Smooth muscle cell (in vitro differentiated cells): ENCODE data around the gene ETNPPL. TPM values are rescaled to one million over a fixed set of nuclear protein-coding genes. Genes with fewer than 3 reads are reported as not detected.

Experiments
- DNase-seq: peaks from one replicate; lab custom pipeline; 2025; ENCODE audit not compliant: unreplicated experiment; lab: John Stamatoyannopoulos, UW
- H2AFZ ChIP-seq: fragments of 200-600 bp; sonication (generic); 2 replicates; pipeline ENCODE4 v1.6.0; 2016; ENCODE audit warnings: antibody characterized with exemption, low read depth, mild to moderate bottlenecking
- H3F3A ChIP-seq: fragments of 200-600 bp; sonication (generic); 2 replicates; pipeline ENCODE4 v1.6.0; 2017; ENCODE audit warnings: antibody characterized with exemption, low read depth
- H3K27ac ChIP-seq: fragments of 200-600 bp; sonication (generic); 2 replicates; pipeline ENCODE4 v1.5.1; 2016; ENCODE audit warnings: low read depth, mild to moderate bottlenecking
- H3K27me3 ChIP-seq: fragments of 200-600 bp; sonication (generic); 2 replicates; pipeline ENCODE4 v1.6.1; 2016; ENCODE audit warnings: low read depth, mild to moderate bottlenecking
- H3K36me3 ChIP-seq: fragments of 200-600 bp; sonication (generic); 2 replicates; pipeline ENCODE4 v1.5.1; 2016; ENCODE audit warnings: low read depth
- H3K4me1 ChIP-seq: fragments of 200-600 bp; sonication (generic); 2 replicates; pipeline ENCODE4 v1.5.1; 2016; ENCODE audit warnings: low read depth
- H3K4me2 ChIP-seq: fragments of 200-600 bp; sonication (generic); 2 replicates; pipeline ENCODE4 v1.6.0; 2016; ENCODE audit warnings: mild to moderate bottlenecking
- H3K4me3 ChIP-seq: fragments of 200-600 bp; sonication (generic); 2 replicates; pipeline ENCODE4 v1.5.1; 2016; ENCODE audit warnings: mild to moderate bottlenecking
- H3K79me2 ChIP-seq: fragments of 200-600 bp; sonication (generic); 2 replicates; pipeline ENCODE4 v1.6.0; 2016; ENCODE audit warnings: low read depth, mild to moderate bottlenecking
- H3K9ac ChIP-seq: fragments of 200-600 bp; sonication (generic); 2 replicates; pipeline ENCODE4 v1.6.0; 2016; ENCODE audit warnings: low read depth
- H3K9me3 ChIP-seq: fragments of 200-600 bp; sonication (generic); replicated peaks from 2 replicates; pipeline ENCODE4 v1.5.1; 2016; ENCODE audit warnings: low read depth
- H4K20me1 ChIP-seq: fragments of 200-600 bp; sonication (generic); 2 replicates; pipeline ENCODE4 v1.6.0; 2016; ENCODE audit warnings: low read depth
- WGBS: methylation state at CpG from one replicate; pipeline ENCODE4 v1.1.7; 2016; ENCODE audit warnings: low lambda C conversion rate; 5-methylcytosine and 5-hydroxymethylcytosine counted together
- polyA plus RNA-seq: library from polyadenylated mRNA; unstranded; fragments of >200 nt; fragmentation: Nextera tagmentation; extraction: Ambion mirVana; gene quantifications from 2 replicates; pipeline ENCODE4 v1.2.1, GENCODE V29; 2016
- total RNA-seq: library from RNA; depleted of rRNA; stranded (reverse); fragments of >200 nt; gene quantifications from 2 replicates; pipeline ENCODE4 v1.2.3, GENCODE V29; 2014
- TF ChIP-seq, protein P1 (sequence below): fragments of 200-600 bp; sonication (generic); IDR thresholded peaks from 2 replicates; pipeline ENCODE4 v1.5.1; 2017; ENCODE audit warnings: borderline replicate concordance, mild to moderate bottlenecking, antibody characterized with exemption; ENCODE audit not compliant: insufficient read depth, poor library complexity, severe bottlenecking

Gene ETNPPL
- total and polyA plus RNA-seq, 2 experiments from 2014 or later: not detected

DNA sequence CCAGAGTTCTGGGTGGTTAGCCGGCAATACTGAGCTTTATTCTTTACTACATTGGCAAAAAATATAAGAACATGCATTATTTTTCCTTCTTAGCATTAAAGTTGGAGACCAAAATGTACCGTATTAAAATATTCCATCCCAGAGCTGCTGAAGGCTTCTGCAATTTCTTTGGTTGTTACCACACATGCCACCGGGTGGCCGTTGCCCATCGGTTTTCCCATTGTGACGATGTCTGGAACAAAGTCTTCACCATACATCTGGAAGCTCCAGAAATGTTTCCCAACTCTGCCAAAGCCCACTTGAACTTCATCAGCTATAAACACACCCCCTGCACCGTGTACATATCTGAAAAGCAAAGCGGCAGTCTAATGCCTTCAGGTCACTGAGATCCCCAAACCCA, 13.7 kb downstream of the ETNPPL start:
- 86% methylated on average over 8 of the region's 8 CpGs for WGBS
- no peak overlapping the region for H3K4me3 ChIP-seq
- no peak overlapping the region for H2AFZ ChIP-seq

DNA sequence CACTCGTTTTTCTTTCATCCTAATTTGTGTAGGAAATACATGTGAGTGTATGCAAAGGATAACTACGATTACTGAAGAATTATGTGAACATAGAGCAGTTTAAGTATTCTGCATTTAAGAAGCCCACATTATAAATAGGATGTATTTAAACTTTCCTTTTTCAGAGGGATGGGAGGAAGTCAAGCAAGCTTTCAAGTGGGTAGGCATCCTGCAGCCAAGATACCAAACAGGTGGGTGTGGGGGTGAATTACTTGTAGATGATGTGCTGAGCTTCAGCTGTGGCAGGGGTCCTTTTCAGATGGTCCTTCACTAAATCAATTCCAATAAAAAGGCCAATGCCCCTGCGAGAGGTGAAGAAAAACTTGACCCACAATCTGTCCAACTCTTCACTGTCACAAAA, 16.3 kb downstream of the ETNPPL start:
- no peak for DNase-seq
- 84% methylated on average over 3 of the region's 3 CpGs for WGBS
- Histone ChIP-seq H4K20me1 (no peaks in the 10 kb centered on the region), H3K9me3 (no peaks in the 10 kb centered on the region), H3K4me2 (no peak overlapping the region), H2AFZ (no peak overlapping the region), H3K9ac (no peak overlapping the region), H3K4me1 (no peaks in the 10 kb centered on the region), H3K36me3 (no peaks in the 10 kb centered on the region), H3K4me3 (no peak overlapping the region), H3K27me3 (no peaks in the 10 kb centered on the region), H3K27ac (no peak overlapping the region), H3K79me2 (no peaks in the 10 kb centered on the region), H3F3A (no peaks in the 10 kb centered on the region)
- TF ChIP-seq, protein P1, sequence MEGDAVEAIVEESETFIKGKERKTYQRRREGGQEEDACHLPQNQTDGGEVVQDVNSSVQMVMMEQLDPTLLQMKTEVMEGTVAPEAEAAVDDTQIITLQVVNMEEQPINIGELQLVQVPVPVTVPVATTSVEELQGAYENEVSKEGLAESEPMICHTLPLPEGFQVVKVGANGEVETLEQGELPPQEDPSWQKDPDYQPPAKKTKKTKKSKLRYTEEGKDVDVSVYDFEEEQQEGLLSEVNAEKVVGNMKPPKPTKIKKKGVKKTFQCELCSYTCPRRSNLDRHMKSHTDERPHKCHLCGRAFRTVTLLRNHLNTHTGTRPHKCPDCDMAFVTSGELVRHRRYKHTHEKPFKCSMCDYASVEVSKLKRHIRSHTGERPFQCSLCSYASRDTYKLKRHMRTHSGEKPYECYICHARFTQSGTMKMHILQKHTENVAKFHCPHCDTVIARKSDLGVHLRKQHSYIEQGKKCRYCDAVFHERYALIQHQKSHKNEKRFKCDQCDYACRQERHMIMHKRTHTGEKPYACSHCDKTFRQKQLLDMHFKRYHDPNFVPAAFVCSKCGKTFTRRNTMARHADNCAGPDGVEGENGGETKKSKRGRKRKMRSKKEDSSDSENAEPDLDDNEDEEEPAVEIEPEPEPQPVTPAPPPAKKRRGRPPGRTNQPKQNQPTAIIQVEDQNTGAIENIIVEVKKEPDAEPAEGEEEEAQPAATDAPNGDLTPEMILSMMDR: no peak

More for the DNA sequence above, 13.7 kb downstream of the ETNPPL start:
- no peak for DNase-seq
- Histone ChIP-seq H3K79me2 (no peaks in the 10 kb centered on the region), H3K9ac (no peak overlapping the region), H3K4me2 (no peak overlapping the region), H4K20me1 (no peaks in the 10 kb centered on the region), H3F3A (no peaks in the 10 kb centered on the region), H3K27me3 (peaks cover 8% of the 10 kb centered on the region), H3K4me1 (no peaks in the 10 kb centered on the region), H3K9me3 (no peaks in the 10 kb centered on the region), H3K36me3 (no peaks in the 10 kb centered on the region), H3K27ac (no peak overlapping the region)
- TF ChIP-seq, protein P1: no peak

DNA sequence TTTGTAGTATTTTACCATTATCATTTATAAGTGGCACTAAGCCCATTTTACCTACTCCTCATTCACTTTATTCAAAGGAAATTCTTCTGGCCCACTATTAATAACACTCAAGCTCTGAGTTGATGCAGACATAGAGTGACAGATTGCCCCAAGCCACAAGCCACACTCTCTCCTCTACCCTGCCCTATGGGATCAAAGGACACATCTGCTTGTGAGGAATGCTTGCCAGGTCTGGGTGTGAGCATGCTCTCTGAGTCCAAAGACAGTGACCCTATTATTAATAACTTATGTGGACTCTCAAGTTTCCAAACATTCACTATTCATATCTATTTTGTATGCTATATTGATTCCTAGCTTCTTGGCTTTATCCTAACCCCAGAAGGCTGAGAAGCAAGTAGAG, 18.5 kb downstream of the ETNPPL start:
- Histone ChIP-seq H3K27ac (no peak overlapping the region), H3K4me3 (no peak overlapping the region), H3K79me2 (no peaks in the 10 kb centered on the region), H4K20me1 (no peaks in the 10 kb centered on the region), H3K4me1 (no peaks in the 10 kb centered on the region), H3K27me3 (no peaks in the 10 kb centered on the region), H3K9me3 (no peaks in the 10 kb centered on the region), H3K9ac (no peak overlapping the region), H3F3A (no peaks in the 10 kb centered on the region), H2AFZ (no peak overlapping the region), H3K36me3 (no peaks in the 10 kb centered on the region), H3K4me2 (no peak overlapping the region)
- TF ChIP-seq, protein P1: no peak
- DNase-seq: no peak
